Measurements from ENCODE around the gene PRKACB.
"Not testable (repeated sequence)": the region's sequence is repeated elsewhere in the genome, so short reads cannot be mapped to it uniquely, and the experiment has no call there.

PRKACB gene

GRCh38 chr1:84272401-84272800 lies 128.3 kb downstream of the PRKACB start:
- DNase-seq, result no peak

DNA sequence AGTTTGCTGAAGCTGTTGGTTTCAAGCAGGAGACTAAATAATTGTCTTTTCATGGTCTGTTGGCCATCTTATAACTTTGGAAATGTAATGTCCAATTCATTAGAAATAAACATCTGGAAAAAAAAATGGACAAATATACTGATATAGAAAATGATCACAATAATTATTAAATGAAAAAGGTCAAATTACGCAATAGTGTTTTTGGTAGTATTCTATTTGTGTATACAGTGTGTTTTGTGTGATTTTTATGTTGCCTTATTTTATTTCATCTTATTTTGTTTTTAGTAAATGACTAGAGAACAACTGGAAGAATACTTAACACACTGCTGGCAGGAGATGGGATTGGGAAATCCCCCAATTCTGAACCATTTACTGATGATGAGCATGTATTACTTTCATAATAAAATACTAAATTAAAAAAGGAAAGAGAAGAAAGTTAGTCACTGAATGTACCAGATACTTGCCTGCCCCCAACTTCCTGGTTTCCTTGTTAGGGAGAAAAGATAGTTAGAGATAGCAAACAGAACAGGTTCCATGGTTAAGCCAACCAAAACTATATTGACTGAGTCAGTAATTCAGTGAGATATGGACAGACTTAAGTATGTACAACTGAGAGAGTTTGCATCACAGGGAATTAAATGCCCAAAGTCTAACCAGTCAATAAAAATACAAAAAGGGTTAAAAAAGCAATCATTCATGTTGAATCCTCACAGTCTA lies 133.4 kb downstream of the PRKACB start:
- no peak for DNase-seq

DNA sequence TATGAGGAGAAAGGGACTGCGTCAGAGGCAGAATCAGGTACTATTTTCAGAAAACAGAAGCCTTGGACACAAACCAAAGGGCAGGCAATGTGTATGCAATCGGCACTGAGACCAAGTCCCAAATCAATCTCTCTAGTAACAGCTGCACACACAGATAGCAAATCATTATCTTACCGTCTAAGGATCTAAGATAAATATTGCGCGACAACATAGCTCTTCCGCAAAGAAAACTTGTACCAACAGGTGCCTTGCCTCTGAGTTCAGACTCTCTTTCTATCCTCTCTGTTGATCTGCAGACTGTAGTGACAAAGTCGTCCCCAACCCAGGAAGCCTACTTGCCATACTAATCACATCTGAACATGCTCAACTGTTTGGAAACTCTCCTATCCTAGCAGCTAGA lies 134.8 kb downstream of the PRKACB start:
- no peak for DNase-seq

GRCh38 chr1:84280912-84281311 lies 136.8 kb downstream of the PRKACB start:
- no peak for DNase-seq

DNA sequence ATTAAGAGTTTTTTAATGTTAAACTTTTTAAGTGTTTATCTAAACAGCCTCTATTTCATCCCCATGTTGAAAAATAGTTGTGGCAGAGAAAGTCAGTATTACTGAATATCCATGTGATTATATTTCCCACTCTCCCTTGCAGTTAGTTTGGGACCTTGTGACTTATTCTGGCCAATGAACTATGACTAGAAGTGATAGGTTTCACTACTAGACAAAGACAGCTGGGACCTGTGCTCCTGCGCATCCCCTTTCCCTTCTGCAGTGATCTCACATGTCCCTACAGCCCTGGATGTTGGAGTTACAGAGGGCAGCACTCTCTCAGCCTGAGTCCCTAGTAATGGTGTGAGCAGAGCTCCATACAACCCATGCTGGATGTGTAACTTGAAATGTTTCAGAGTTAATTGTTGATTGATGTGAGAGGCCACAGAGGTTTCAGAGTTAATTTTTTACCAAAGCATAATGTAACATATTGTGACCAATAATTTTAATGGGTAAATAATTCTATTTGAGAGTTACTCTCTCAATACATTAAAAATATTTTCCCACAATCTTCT lies 138.8 kb downstream of the PRKACB start:
- no peak for DNase-seq

DNA sequence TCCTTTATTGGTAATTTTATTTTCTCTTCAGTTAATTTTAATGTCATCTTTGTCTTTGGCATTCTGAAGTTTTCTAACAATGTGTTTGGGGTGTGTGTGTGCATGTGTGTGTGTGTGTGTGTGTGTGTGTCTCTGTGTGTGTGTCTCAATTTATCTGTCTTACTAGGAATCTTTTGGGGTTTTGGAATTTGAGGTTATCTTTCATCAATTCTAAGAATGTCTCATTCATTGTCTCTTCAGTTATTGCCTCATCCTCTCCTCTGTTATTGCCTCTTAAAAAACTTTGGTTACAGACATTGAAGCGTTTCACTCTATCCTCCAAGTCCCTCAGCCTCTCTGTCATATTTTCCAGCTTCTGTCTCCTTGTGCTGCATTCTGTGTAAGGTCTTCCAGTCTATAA lies 139.3 kb downstream of the PRKACB start:
- no peak for DNase-seq

- DNase-seq, result no peak
These were observed 142.0 kb downstream of the PRKACB start for GRCh38 chr1:84286071-84286470.

GRCh38 chr1:84287389-84287788 lies 143.3 kb downstream of the PRKACB start:
- DNase-seq, result not testable (repeated sequence)

Measured in activated CD8-positive, alpha-beta memory T cell treated with anti-CD3 and anti-CD28 coated beads, Interleukin-2, amount 50 U/mL, for 48 hours (primary cell).